SK-N-SH (cell line): ENCODE measurements around the gene FBXO44. TPM values are rescaled to one million over a fixed set of nuclear protein-coding genes. Genes with fewer than 3 reads are reported as not detected.

Source experiments
- CTCF ChIA-PET: fragments of 300-600, 350-600 bp; formaldehyde crosslinking; extraction: SDS; loops from one replicate; lab custom pipeline; 2021; lab: Yijun Ruan, JAX
- POLR2A ChIA-PET: fragments of 350-600 bp; sonication (Branson Sonifier 250); formaldehyde crosslinking; extraction: SDS; loops from one replicate; lab custom pipeline; 2020; ENCODE audit warnings: antibody characterized with exemption, inconsistent platforms; lab: Yijun Ruan, JAX
- DNase-seq: peaks from one replicate; pipeline ENCODE4 v3.0.0; 2012
- H2AFZ ChIP-seq: fragments of 200-600 bp; sonication (generic); 2 replicates; pipeline ENCODE4 v1.8.1; 2016; ENCODE audit warnings: antibody characterized with exemption, mild to moderate bottlenecking, low read depth
- H3F3A ChIP-seq: fragments of 200-600 bp; sonication (generic); replicated peaks from 2 replicates; pipeline ENCODE3; 2016; ENCODE audit warnings: antibody characterized with exemption, mild to moderate bottlenecking; ENCODE audit not compliant: insufficient read depth
- H3K27ac ChIP-seq, 2 experiments: fragments of 200-500 bp in 1 of 2; fragments of 200-600 bp in 1 of 2; sonication (Bioruptor generic) in 1 of 2; sonication (generic), shearing (Covaris generic) in 1 of 2; 2 replicates each; pipeline versions ENCODE4 v1.5.1 to v1.6.1; 2014 to 2016; ENCODE audit warnings: low read depth in 2 of 2, inconsistent platforms in 1 of 2, low read length in 1 of 2, mild to moderate bottlenecking in 1 of 2, mixed read lengths in 1 of 2
- H3K27me3 ChIP-seq: fragments of 200-600 bp; sonication (generic), shearing (Covaris generic); 2 replicates; pipeline ENCODE4 v1.6.1; 2016; ENCODE audit warnings: mixed run types; ENCODE audit not compliant: insufficient read depth
- H3K36me3 ChIP-seq, 2 experiments: fragments of 200-500 bp in 1 of 2; fragments of 200-600 bp in 1 of 2; sonication (Bioruptor generic) in 1 of 2; sonication (generic) in 1 of 2; replicated peaks in 1 of 2; 2 replicates each; pipeline versions ENCODE3 to v1.5.1; 2014 to 2016; ENCODE audit warnings: low read length in 1 of 2, mild to moderate bottlenecking in 1 of 2; ENCODE audit not compliant: insufficient read depth in 2 of 2, control insufficient read depth in 1 of 2
- H3K4me1 ChIP-seq, 2 experiments: fragments of 200-500 bp in 1 of 2; fragments of 200-600 bp in 1 of 2; sonication (Bioruptor generic) in 1 of 2; sonication (generic), shearing (Covaris generic) in 1 of 2; 2 replicates each; pipeline versions ENCODE4 v1.5.1 to v1.6.1; 2014 to 2016; ENCODE audit warnings: low read depth in 1 of 2, low read length in 1 of 2, mixed run types in 1 of 2; ENCODE audit not compliant: insufficient read depth in 2 of 2, control insufficient read depth in 1 of 2
- H3K4me2 ChIP-seq: fragments of 200-600 bp; sonication (generic), shearing (Covaris generic); 2 replicates; pipeline ENCODE4 v1.6.1; 2017; ENCODE audit warnings: mixed run types
- H3K4me3 ChIP-seq, 2 experiments: fragments of 200-500 bp in 1 of 2; fragments of 200-600 bp in 1 of 2; sonication (Bioruptor generic) in 1 of 2; sonication (generic), shearing (Covaris generic) in 1 of 2; 2 replicates each; pipeline versions ENCODE4 v1.5.1 to v1.8.1; 2014 to 2016; ENCODE audit warnings: low read depth in 2 of 2, inconsistent platforms in 1 of 2, low read length in 1 of 2, mild to moderate bottlenecking in 1 of 2, mixed read lengths in 1 of 2, moderate library complexity in 1 of 2
- H3K79me2 ChIP-seq: fragments of 200-600 bp; sonication (generic); 2 replicates; pipeline ENCODE4 v1.8.1; 2017; ENCODE audit warnings: mild to moderate bottlenecking; ENCODE audit not compliant: insufficient read depth
- H3K9ac ChIP-seq: fragments of 200-600 bp; sonication (generic); 2 replicates; pipeline ENCODE4 v1.6.1; 2017; ENCODE audit warnings: mixed run types
- H3K9me2 ChIP-seq: fragments of 200-600 bp; sonication (generic); 2 replicates; pipeline ENCODE4 v1.6.1; 2017; ENCODE audit warnings: mixed run types
- H3K9me3 ChIP-seq: fragments of 200-600 bp; sonication (generic); 2 replicates; pipeline ENCODE4 v1.6.1; 2017; ENCODE audit warnings: mixed run types, mild to moderate bottlenecking, moderate library complexity
- H4K20me1 ChIP-seq: fragments of 200-600 bp; sonication (generic); 2 replicates; pipeline ENCODE4 v1.6.1; 2017; ENCODE audit warnings: mild to moderate bottlenecking, mixed run types; ENCODE audit not compliant: insufficient read depth
- CTCF ChIP-seq: fragments of 200-600 bp; sonication (generic); IDR thresholded peaks from 2 replicates; pipeline ENCODE4 v1.6.1; 2017; ENCODE audit warnings: antibody characterized with exemption, mild to moderate bottlenecking, moderate library complexity
- EZH2phosphoT487 ChIP-seq: fragments of 200-600 bp; sonication (generic); IDR thresholded peaks from 2 replicates; pipeline ENCODE4 v1.6.1; 2017; ENCODE audit warnings: low read depth, mixed run types, mild to moderate bottlenecking, antibody characterized with exemption, moderate library complexity, borderline replicate concordance
- FOSL2 ChIP-seq: IDR thresholded peaks from 2 replicates; pipeline ENCODE4 v1.4.0; 2012; ENCODE audit warnings: low read depth, mild to moderate bottlenecking, moderate library complexity, borderline replicate concordance
- FOXJ3 ChIP-seq: sonication (generic); formaldehyde crosslinking; IDR thresholded peaks from 2 replicates; pipeline ENCODE4 v1.5.1; 2020; ENCODE audit warnings: mild to moderate bottlenecking, missing genetic modification reagents
- FOXM1 ChIP-seq: IDR thresholded peaks from 2 replicates; pipeline ENCODE4 v1.4.0; 2012; ENCODE audit warnings: low read depth, mild to moderate bottlenecking
- GATA2 ChIP-seq: sonication (generic); formaldehyde crosslinking; IDR thresholded peaks from 2 replicates; pipeline ENCODE4 v1.5.0; 2020; ENCODE audit warnings: mild to moderate bottlenecking, missing genetic modification reagents
- JUND ChIP-seq: IDR thresholded peaks from 2 replicates; pipeline ENCODE4 v1.4.0; 2012
- NRF1 ChIP-seq: IDR thresholded peaks from 2 replicates; pipeline ENCODE4 v1.6.1; 2012; ENCODE audit warnings: low read depth, mild to moderate bottlenecking, low read length
- PBX3 ChIP-seq: IDR thresholded peaks from 2 replicates; pipeline ENCODE4; 2012
- POLR2AphosphoS5 ChIP-seq: IDR thresholded peaks from 2 replicates; pipeline ENCODE4 v1.6.1; 2012; ENCODE audit warnings: low read depth, low read length
- RCOR1 ChIP-seq: fragments of 150-350 bp; IDR thresholded peaks from 2 replicates; pipeline ENCODE4 v1.6.1; 2017; ENCODE audit warnings: antibody characterized with exemption, low read length
- RFX5 ChIP-seq: IDR thresholded peaks from 2 replicates; pipeline ENCODE4 v1.6.1; 2012; ENCODE audit warnings: mild to moderate bottlenecking, improper control_type of control experiment, low read length
- RXRA ChIP-seq: IDR thresholded peaks from 2 replicates; pipeline ENCODE4 v1.4.0; 2012; ENCODE audit warnings: low read depth, mild to moderate bottlenecking, borderline replicate concordance
- SIN3A ChIP-seq: IDR thresholded peaks from 2 replicates; pipeline ENCODE4 v1.6.1; 2012; ENCODE audit warnings: low read depth, mild to moderate bottlenecking, low read length, moderate library complexity, borderline replicate concordance
- TEAD4 ChIP-seq: IDR thresholded peaks from 2 replicates; pipeline ENCODE4 v1.4.0; 2012; ENCODE audit warnings: mild to moderate bottlenecking, borderline replicate concordance; ENCODE audit not compliant: insufficient read depth
- USF1 ChIP-seq: IDR thresholded peaks from 2 replicates; pipeline ENCODE4 v1.4.0; 2012; ENCODE audit warnings: low read depth, borderline replicate concordance
- USF2 ChIP-seq: fragments of 150-350 bp; IDR thresholded peaks from 2 replicates; pipeline ENCODE4 v1.6.1; 2017; ENCODE audit warnings: antibody characterized with exemption, low read length, low read depth, borderline replicate concordance
- YY1 ChIP-seq: IDR thresholded peaks from 2 replicates; pipeline ENCODE4 v1.4.0; 2012; ENCODE audit warnings: low read depth, mild to moderate bottlenecking
- ZBTB33 ChIP-seq: IDR thresholded peaks from 2 replicates; pipeline ENCODE4 v1.4.0; 2012; ENCODE audit warnings: low read depth, borderline replicate concordance
- WGBS: methylation state at CpG from one replicate; pipeline ENCODE4 v1.1.6; 2017; ENCODE audit warnings: low lambda C conversion rate; 5-methylcytosine and 5-hydroxymethylcytosine counted together
- polyA plus RNA-seq, 3 experiments: library from polyadenylated mRNA; depleted of rRNA; stranded (reverse); fragments of >200 nt; gene quantifications; 2 replicates each; pipeline ENCODE4 v1.2.3, GENCODE V29; 2012

Gene FBXO44
- polyA plus RNA-seq, 1 of the 3 experiments (the other 2 are of a cell fraction): 42.8 TPM

GRCh38 chr1:11615090-11615489, 39.6 kb upstream of the FBXO44 start:
- DNase-seq: no peak
- H3K9me2 ChIP-seq: no peaks in the 10 kb centered on the region
- H3K36me3 ChIP-seq: no peaks in the 10 kb centered on the region
- H3K79me2 ChIP-seq: no peaks in the 10 kb centered on the region
- ChIA-PET POLR2A (no interaction called here), CTCF (no interaction called here)
- 61% methylated on average over 16 of the region's 16 CpGs for WGBS
- peaks cover 0 to 22% of the 10 kb centered on the region in 2 experiments; a peak in 1 of 4 replicates for H3K4me1 ChIP-seq
- H4K20me1 ChIP-seq: no peaks in the 10 kb centered on the region
- no peaks in the 10 kb centered on the region for H3F3A ChIP-seq
- TF ChIP-seq CTCF (no peak), SIN3A (no peak), JUND (no peak), POLR2AphosphoS5 (no peak), USF1 (no peak), YY1 (no peak), PBX3 (no peak), GATA2 (CRISPR knock-in tag) (no peak), RXRA (no peak), ZBTB33 (no peak), FOSL2 (no peak)
- TF ChIP-seq, all 33 proteins: peak for 0
- Histone ChIP-seq H3K4me2 (no peak overlapping the region), H3K9ac (no peak overlapping the region), H3K27ac (no peak overlapping the region), H3K9me3 (no peaks in the 10 kb centered on the region), H3K4me3 (no peak overlapping the region), H2AFZ (no peak overlapping the region), H3K27me3 (no peaks in the 10 kb centered on the region)

- CTCF ChIA-PET: interaction anchor here (1.0 to 2.4 kb wide), 5 partner anchors 9 to 295 kb away, joined by 3 to 6 read pairs (median 3); no protein-coding TSS in a partner anchor
- WGBS: no CpG with 5 or more reads among the region's 7 CpGs
- no peak for TF ChIP-seq FOSL2
- TF ChIP-seq RFX5: no peak
- TF ChIP-seq SIN3A: no peak
- no peak for TF ChIP-seq USF2
- TF ChIP-seq FOXM1: no peak
- TF ChIP-seq RXRA: no peak
- no peak for TF ChIP-seq EZH2phosphoT487
- no peak for TF ChIP-seq FOXJ3 (CRISPR knock-in tag)
- no peak for TF ChIP-seq TEAD4
- no peak for TF ChIP-seq GATA2 (CRISPR knock-in tag)
- TF ChIP-seq NRF1: no peak
- no peak for TF ChIP-seq RCOR1
- no peak for TF ChIP-seq PBX3
These were observed 37.9 kb upstream of the FBXO44 start for GRCh38 chr1:11616766-11617165.

More at GRCh38 chr1:11616766-11617165, 37.9 kb upstream of the FBXO44 start:
- Histone ChIP-seq H3K4me1 (peaks cover 0 to 8% of the 10 kb centered on the region in 2 experiments; a peak in 1 of 4 replicates), H3K9me2 (no peaks in the 10 kb centered on the region), H3K9ac (no peak overlapping the region), H3K27ac (no peak overlapping the region), H3K4me2 (no peak overlapping the region), H3K79me2 (no peaks in the 10 kb centered on the region), H3K27me3 (no peaks in the 10 kb centered on the region), H3F3A (no peaks in the 10 kb centered on the region), H3K9me3 (no peaks in the 10 kb centered on the region), H3K4me3 (no peak overlapping the region), H4K20me1 (no peaks in the 10 kb centered on the region), H2AFZ (no peak overlapping the region), H3K36me3 (no peaks in the 10 kb centered on the region)
- DNase-seq: no peak
- POLR2A ChIA-PET: interaction anchor here (1.1 kb wide), 1 partner anchor 138 kb away, joined by 3 read pairs; the partner anchor contains the start of gene DISP3
